HepG2 (cell line): ENCODE data around the gene TSPAN32. TPM values are rescaled to one million over a fixed set of nuclear protein-coding genes. Genes with fewer than 3 reads are reported as not detected.

Experiments
- ARNT ChIP-seq: fragments of 450-650 bp; IDR thresholded peaks from 2 replicates; pipeline ENCODE4 v1.6.1; 2017
- ATF5 ChIP-seq: sonication (generic); formaldehyde crosslinking; IDR thresholded peaks from 2 replicates; pipeline ENCODE4 v1.4.0; 2020; ENCODE audit warnings: mild to moderate bottlenecking, low read depth, missing genetic modification reagents
- CENPX ChIP-seq: sonication (generic); formaldehyde crosslinking; IDR thresholded peaks from 2 replicates; pipeline ENCODE4 v1.9.0; 2021; ENCODE audit warnings: mild to moderate bottlenecking, missing genetic modification reagents, moderate library complexity
- HNF4G ChIP-seq, 2 experiments: sonication (generic) in 1 of 2; formaldehyde crosslinking in 1 of 2; IDR thresholded peaks; 2 replicates each; pipeline versions ENCODE4 v1.4.0 to v1.6.1; 2011 to 2020; ENCODE audit warnings: borderline replicate concordance in 2 of 2, low read depth in 2 of 2, mild to moderate bottlenecking in 2 of 2, low read length in 1 of 2, missing genetic modification reagents in 1 of 2, moderate library complexity in 1 of 2
- MTF1 ChIP-seq: sonication (generic); formaldehyde crosslinking; IDR thresholded peaks from 2 replicates; pipeline ENCODE4 v1.5.0; 2020; ENCODE audit warnings: missing genetic modification reagents
- NFE2L2 ChIP-seq: fragments of 150-350 bp; IDR thresholded peaks from 2 replicates; pipeline ENCODE4 v1.6.1; 2014; ENCODE audit warnings: low read length
- NR2C2 ChIP-seq: sonication (generic); formaldehyde crosslinking; IDR thresholded peaks from 2 replicates; pipeline ENCODE4 v1.4.0; 2020; ENCODE audit warnings: missing genetic modification reagents, mild to moderate bottlenecking, moderate library complexity, borderline replicate concordance
- SIX4 ChIP-seq: sonication (generic); formaldehyde crosslinking; IDR thresholded peaks from 2 replicates; pipeline ENCODE4 v1.4.0; 2020; ENCODE audit warnings: missing genetic modification reagents
- ZNF350 ChIP-seq: sonication (generic); formaldehyde crosslinking; IDR thresholded peaks from 2 replicates; pipeline ENCODE4 v1.4.0; 2020; ENCODE audit warnings: mild to moderate bottlenecking, low read depth, missing genetic modification reagents, borderline replicate concordance
- ZNF784 ChIP-seq: sonication (generic); formaldehyde crosslinking; IDR thresholded peaks from 2 replicates; pipeline ENCODE4 v1.5.1; 2020; ENCODE audit warnings: missing genetic modification reagents, mild to moderate bottlenecking, borderline replicate concordance
- ZSCAN31 ChIP-seq: sonication (generic); formaldehyde crosslinking; IDR thresholded peaks from 2 replicates; pipeline ENCODE4 v1.5.0; 2020; ENCODE audit warnings: low read depth, mild to moderate bottlenecking, missing genetic modification reagents
- polyA plus RNA-seq, 8 experiments: library from polyadenylated mRNA; depleted of rRNA in 3 of 8; stranded (reverse) in 7 of 8; unstranded in 1 of 8; fragments of >200 nt; fragmentation: Illumina TruSeq in 4 of 8; extraction: Trizol in 4 of 8; gene quantifications; 2 replicates each; pipeline versions ENCODE4 v1.2.1 to v1.2.3, GENCODE V29; 2011 to 2016; ENCODE audit warnings: low read depth in 4 of 8, missing spikeins in 1 of 8, mixed read lengths in 1 of 8; ENCODE audit not compliant: insufficient read depth in 1 of 8
- total RNA-seq, 5 experiments: library from RNA; depleted of rRNA; stranded (reverse); fragments of >200 nt; fragmentation: Illumina TruSeq; extraction: Trizol; gene quantifications; 2 replicates each; pipeline ENCODE4 v1.2.3, GENCODE V29; 2016; ENCODE audit warnings: low read depth in 1 of 5
- TF ChIP-seq, protein P1 (sequence below): sonication (generic); formaldehyde crosslinking; IDR thresholded peaks from 2 replicates; pipeline ENCODE4 v1.4.0; 2020; ENCODE audit warnings: missing genetic modification reagents
- TF ChIP-seq, protein P2 (sequence below): sonication (generic); formaldehyde crosslinking; IDR thresholded peaks from 2 replicates; pipeline ENCODE4 v1.5.1; 2020; ENCODE audit warnings: mild to moderate bottlenecking, missing genetic modification reagents

Gene TSPAN32
- total and polyA plus RNA-seq, 2 of the 13 experiments (the other 11 are each of a cell fraction or from before 2014, with no cell fraction given): 0.09 to 0.70 TPM

DNA sequence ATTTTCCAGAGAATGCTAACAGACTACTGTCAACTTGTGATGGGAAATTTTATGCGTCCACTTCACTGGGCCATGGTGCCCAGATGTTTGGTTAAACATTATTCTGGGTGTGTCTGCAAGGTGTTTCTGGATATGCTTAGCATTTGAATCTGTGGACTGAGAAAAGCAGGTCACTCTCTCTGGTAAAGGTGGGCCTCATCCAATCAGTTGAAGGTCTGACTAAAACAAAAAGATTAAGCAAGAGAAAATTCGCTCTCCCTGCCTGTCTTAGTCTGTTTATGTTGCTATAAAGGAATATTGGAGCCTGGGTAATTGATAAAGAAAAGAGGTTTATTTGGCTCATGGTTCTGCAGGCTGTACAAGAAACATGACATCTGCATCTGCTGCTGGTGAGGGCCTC lies 43.2 kb downstream of the TSPAN32 start (continued):
- TF ChIP-seq, protein P1, sequence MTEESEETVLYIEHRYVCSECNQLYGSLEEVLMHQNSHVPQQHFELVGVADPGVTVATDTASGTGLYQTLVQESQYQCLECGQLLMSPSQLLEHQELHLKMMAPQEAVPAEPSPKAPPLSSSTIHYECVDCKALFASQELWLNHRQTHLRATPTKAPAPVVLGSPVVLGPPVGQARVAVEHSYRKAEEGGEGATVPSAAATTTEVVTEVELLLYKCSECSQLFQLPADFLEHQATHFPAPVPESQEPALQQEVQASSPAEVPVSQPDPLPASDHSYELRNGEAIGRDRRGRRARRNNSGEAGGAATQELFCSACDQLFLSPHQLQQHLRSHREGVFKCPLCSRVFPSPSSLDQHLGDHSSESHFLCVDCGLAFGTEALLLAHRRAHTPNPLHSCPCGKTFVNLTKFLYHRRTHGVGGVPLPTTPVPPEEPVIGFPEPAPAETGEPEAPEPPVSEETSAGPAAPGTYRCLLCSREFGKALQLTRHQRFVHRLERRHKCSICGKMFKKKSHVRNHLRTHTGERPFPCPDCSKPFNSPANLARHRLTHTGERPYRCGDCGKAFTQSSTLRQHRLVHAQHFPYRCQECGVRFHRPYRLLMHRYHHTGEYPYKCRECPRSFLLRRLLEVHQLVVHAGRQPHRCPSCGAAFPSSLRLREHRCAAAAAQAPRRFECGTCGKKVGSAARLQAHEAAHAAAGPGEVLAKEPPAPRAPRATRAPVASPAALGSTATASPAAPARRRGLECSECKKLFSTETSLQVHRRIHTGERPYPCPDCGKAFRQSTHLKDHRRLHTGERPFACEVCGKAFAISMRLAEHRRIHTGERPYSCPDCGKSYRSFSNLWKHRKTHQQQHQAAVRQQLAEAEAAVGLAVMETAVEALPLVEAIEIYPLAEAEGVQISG (CRISPR knock-in tag): no peak
- TF ChIP-seq NR2C2 (no peak), SIX4 (CRISPR knock-in tag) (no peak), ZNF350 (CRISPR knock-in tag) (no peak), ZSCAN31 (CRISPR knock-in tag) (no peak), ARNT (no peak), ATF5 (CRISPR knock-in tag) (no peak), CENPX (CRISPR knock-in tag) (no peak), MTF1 (CRISPR knock-in tag) (no peak), ZNF784 (CRISPR knock-in tag) (no peak), HNF4G (IDR thresholded peaks at IDR 0.05; ENCODE audit: borderline replicate concordance, low read depth, low read length) (no peak), HNF4G (CRISPR knock-in tag; IDR thresholded peaks at IDR 0.05; ENCODE audit: borderline replicate concordance, low read depth) (no peak), NFE2L2 (no peak)
- TF ChIP-seq, protein P2, sequence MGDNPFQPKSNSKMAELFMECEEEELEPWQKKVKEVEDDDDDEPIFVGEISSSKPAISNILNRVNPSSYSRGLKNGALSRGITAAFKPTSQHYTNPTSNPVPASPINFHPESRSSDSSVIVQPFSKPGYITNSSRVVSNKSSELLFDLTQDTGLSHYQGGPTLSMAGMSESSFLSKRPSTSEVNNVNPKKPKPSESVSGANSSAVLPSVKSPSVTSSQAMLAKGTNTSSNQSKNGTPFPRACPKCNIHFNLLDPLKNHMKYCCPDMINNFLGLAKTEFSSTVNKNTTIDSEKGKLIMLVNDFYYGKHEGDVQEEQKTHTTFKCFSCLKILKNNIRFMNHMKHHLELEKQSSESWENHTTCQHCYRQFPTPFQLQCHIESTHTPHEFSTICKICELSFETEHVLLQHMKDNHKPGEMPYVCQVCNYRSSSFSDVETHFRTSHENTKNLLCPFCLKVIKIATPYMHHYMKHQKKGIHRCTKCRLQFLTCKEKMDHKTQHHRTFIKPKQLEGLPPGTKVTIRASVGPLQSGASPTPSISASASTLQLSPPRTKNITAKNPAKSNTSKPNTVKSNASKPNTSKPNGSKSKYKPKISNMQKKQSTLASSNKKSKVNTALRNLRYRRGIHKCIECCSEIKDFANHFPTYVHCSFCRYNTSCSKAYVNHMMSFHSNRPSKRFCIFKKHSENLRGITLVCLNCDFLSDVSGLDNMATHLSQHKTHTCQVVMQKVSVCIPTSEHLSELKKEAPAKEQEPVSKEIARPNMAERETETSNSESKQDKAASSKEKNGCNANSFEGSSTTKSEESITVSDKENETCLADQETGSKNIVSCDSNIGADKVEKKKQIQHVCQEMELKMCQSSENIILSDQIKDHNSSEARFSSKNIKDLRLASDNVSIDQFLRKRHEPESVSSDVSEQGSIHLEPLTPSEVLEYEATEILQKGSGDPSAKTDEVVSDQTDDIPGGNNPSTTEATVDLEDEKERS (CRISPR knock-in tag): no peak
- TF ChIP-seq, all 625 proteins: peak for 0
